ENCODE data around the gene ATM. TPM values are rescaled to one million over a fixed set of nuclear protein-coding genes. Genes with fewer than 3 reads are reported as not detected.
"Not testable (repeated sequence)": the region's sequence is repeated elsewhere in the genome, so short reads cannot be mapped to it uniquely, and the experiment has no call there.

Gene ATM
- total RNA-seq, 6 experiments from 2014 or later = 42.0 to 50.5 (median 47.3) TPM

- no peaks in the 10 kb centered on the region for H3K27me3 Mint-ChIP-seq (ENCODE audit: insufficient read depth)
- peaks cover 18% of the 10 kb centered on the region for H3K36me3 Mint-ChIP-seq (ENCODE audit: low read depth)
- H3K27ac Mint-ChIP-seq = no peak overlapping the region
- no peaks in the 10 kb centered on the region for H3K4me1 Mint-ChIP-seq (ENCODE audit: low read depth)
- no peak for TF ChIP-seq CTCF (IDR thresholded peaks at IDR 0.05)
- H3K4me3 Mint-ChIP-seq = no peak overlapping the region
- no peak for DNase-seq
- no peaks in the 10 kb centered on the region for H3K9me3 Mint-ChIP-seq
Observed at GRCh38 chr11:108286370-108286769, 63.5 kb downstream of the ATM start.

DNA sequence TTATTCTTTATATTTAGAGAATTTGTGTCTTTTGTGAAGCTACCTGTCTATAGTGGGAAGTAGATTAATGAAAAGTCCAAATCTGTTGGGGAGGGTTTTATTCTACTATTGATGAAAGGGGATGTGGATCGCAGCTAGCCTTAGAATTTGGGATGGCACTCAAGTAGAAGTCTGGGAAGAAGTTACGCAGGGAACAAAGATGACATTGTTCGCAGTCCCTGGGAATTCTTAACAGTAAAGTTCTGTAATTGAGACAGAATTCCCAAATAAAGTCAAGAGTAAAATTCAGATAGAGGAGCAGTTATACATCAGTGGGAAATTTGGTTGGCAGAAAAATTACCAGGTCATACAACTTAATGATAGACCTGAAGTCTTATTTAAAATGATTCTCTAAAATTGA, 64.1 kb downstream of the ATM start:
- H3K27ac Mint-ChIP-seq = no peak overlapping the region
- peaks cover 21% of the 10 kb centered on the region for H3K36me3 Mint-ChIP-seq (ENCODE audit: low read depth)
- H3K27me3 Mint-ChIP-seq (ENCODE audit: insufficient read depth) = no peaks in the 10 kb centered on the region
- DNase-seq = no peak
- no peak overlapping the region for H3K4me3 Mint-ChIP-seq
- no peaks in the 10 kb centered on the region for H3K9me3 Mint-ChIP-seq
- TF ChIP-seq CTCF (IDR thresholded peaks at IDR 0.05) = no peak
- no peaks in the 10 kb centered on the region for H3K4me1 Mint-ChIP-seq (ENCODE audit: low read depth)

- not testable (repeated sequence) for H3K27ac Mint-ChIP-seq; H3K9me3 Mint-ChIP-seq; DNase-seq; H3K27me3 Mint-ChIP-seq (ENCODE audit: insufficient read depth); H3K4me1 Mint-ChIP-seq (ENCODE audit: low read depth); H3K4me3 Mint-ChIP-seq
- peaks cover 21% of the 10 kb centered on the region for H3K36me3 Mint-ChIP-seq (ENCODE audit: low read depth)
Observed at GRCh38 chr11:108289066-108289465, 66.2 kb downstream of the ATM start.

DNA sequence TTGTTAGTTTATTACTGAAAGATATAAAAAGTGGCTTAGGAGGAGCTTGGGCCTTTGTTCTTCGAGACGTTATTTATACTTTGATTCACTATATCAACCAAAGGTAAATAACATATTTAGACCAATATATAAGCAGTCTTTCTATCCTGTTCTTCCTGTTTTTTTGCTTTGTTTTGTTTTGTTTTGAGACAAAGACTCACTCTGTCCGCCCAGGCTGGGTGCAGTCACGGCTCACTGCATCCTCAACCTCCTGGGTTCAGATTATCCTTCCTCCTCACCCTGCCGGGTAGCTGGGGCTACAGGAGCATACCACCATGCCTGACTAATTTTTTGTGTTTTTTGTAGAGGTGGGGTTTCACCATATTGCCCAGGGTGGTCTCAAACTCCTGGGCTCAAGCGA, 66.8 kb downstream of the ATM start:
- Mint-ChIP-seq H3K36me3 (ENCODE audit: low read depth) (peaks cover 18% of the 10 kb centered on the region), H3K27ac (no peak overlapping the region), H3K4me1 (ENCODE audit: low read depth) (no peaks in the 10 kb centered on the region), H3K9me3 (no peaks in the 10 kb centered on the region), H3K4me3 (no peak overlapping the region), H3K27me3 (ENCODE audit: insufficient read depth) (no peaks in the 10 kb centered on the region)
- no peak for DNase-seq
- TF ChIP-seq CTCF (IDR thresholded peaks at IDR 0.05) = no peak

GRCh38 chr11:108293229-108293628, 70.4 kb downstream of the ATM start:
- H3K36me3 Mint-ChIP-seq (ENCODE audit: low read depth) = peaks cover 12% of the 10 kb centered on the region
- H3K4me1 Mint-ChIP-seq (ENCODE audit: low read depth) = peaks cover 9% of the 10 kb centered on the region
- H3K9me3 Mint-ChIP-seq = no peaks in the 10 kb centered on the region
- no peak overlapping the region for H3K4me3 Mint-ChIP-seq
- no peak overlapping the region for H3K27ac Mint-ChIP-seq
- no peaks in the 10 kb centered on the region for H3K27me3 Mint-ChIP-seq (ENCODE audit: insufficient read depth)
- no peak for DNase-seq
- no peak for TF ChIP-seq CTCF (IDR thresholded peaks at IDR 0.05)

DNA sequence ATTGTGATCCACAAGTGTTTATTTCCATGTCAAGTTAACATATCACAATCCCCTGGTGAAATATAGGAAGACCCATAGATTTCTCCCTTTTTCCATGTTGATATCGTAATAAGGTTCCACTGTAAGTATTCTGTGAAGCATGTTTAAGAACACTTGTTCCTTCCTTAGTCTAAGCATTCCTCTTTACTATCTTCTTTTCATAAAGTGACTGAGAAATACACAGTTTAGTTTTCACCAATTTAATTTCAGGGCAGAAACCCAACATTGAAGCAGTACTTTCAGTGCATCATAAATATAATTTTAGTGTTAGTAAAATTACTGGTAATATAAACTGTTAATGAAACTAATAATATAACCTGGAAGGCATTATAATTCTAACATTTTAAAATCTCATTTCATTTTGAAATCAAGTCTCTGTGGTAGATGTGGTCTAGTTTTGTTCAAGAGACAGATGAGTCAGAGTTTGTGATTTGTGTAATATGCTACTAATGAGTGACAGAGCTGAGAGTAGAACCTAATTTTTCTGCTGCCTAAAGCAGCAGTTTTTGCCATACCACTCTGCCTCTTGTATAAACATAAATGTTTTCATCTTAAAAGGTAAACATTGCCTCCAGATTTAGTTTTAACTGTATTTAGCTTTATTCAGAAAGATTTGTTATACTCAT, 79.4 kb downstream of the ATM start:
- TF ChIP-seq CTCF (IDR thresholded peaks at IDR 0.05) = no peak
- H3K27ac Mint-ChIP-seq = no peak overlapping the region; the same call in 1 of the 2 replicates
- H3K36me3 Mint-ChIP-seq (ENCODE audit: low read depth) = peaks cover 18% of the 10 kb centered on the region
- no peak overlapping the region for H3K4me3 Mint-ChIP-seq
- H3K4me1 Mint-ChIP-seq (ENCODE audit: low read depth) = peaks cover 15% of the 10 kb centered on the region
- peaks cover 2% of the 10 kb centered on the region; the same call in 1 of the 2 replicates for H3K27me3 Mint-ChIP-seq (ENCODE audit: insufficient read depth)
- no peaks in the 10 kb centered on the region for H3K9me3 Mint-ChIP-seq
- peak; percentile 28 for DNase-seq
